ENCODE measurements around the gene ZNF773.
A peak's percentile ranks its signal among the peaks of the same experiment; 100 is the strongest.
"Not testable (repeated sequence)": the region's sequence is repeated elsewhere in the genome, so short reads cannot be mapped to it uniquely, and the experiment has no call there.

ZNF773 gene

DNA sequence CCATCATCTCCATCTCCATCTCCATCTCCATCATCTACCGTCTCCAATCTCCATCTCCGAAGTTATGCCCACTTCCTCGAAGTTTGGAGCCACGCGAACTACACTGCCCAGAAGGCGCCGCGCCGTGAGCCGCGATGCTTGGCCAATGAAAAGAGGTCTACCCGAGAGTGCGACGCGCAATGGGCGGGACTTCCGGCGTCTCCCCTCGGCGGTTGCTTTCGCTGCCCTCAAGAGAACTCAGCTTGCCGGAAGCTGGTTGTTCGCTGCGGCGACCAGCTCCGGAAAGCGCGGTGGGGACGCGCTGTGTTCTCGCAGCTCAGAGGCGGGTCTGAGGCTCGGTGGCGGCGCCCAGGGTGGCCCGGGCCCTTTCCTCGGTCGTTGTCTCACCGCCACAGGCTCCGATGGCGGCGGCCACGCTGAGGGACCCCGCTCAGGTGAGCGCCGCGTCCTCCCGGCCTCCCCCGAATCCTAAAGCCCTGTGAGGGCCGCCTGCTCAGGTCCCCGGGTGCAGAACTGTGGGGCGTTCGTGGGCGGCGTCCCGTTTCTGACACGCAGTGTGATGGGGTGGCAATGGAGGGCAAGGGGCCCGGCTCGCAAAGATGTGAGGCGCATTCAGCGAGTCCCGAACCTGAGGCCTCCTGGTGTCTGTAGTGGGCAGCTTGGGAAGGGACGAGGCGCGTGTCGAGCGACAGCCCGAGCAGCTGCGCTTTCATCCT is at the start of gene ZNF773:
TSS of gene ZNF773 (plus strand) at position 259 of the 716 bp plus-strand sequence. CDS start at position 402, 143 bp downstream.
- Mint-ChIP-seq H3K36me3 (ENCODE audit: low read depth) (peaks cover 65% of the 10 kb centered on the region), H3K9me3 (peaks cover 62% of the 10 kb centered on the region), H3K4me3 (peak within 1 kb of the TSS; percentile 87), H3K4me1 (peaks cover 19% of the 10 kb centered on the region), H3K27ac (peak within 1 kb of the TSS; percentile 88)
- DNase-seq = peak; percentile 96
- not testable (repeated sequence) for H3K27me3 Mint-ChIP-seq
- ATAC-seq = peak; percentile 100

DNA sequence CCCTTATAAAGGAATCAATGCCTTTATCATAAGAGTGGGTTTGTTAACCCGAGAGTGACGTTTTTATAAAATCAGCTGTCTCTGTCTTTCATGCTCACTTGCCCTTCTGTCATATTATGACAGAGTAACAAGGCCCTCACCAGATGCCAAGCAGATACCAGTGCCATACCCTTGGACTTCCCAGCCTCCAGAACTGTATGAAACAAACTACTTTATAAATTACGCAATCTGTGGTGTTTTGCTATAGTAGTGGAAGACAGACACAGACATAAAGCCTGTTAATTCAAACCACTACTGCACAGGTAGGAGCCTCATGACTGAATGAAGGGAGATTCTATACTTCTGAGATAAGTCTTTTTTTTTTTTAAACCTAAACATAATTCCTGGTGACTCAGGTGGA is 47.4 kb upstream of the ZNF773 start:
- H3K9me3 Mint-ChIP-seq = peaks cover 35% of the 10 kb centered on the region
- H3K27ac Mint-ChIP-seq = no peak overlapping the region
- no peak for DNase-seq
- ATAC-seq = no peak
- H3K36me3 Mint-ChIP-seq (ENCODE audit: low read depth) = peaks cover 48% of the 10 kb centered on the region
- no peaks in the 10 kb centered on the region for H3K4me1 Mint-ChIP-seq
- no peaks in the 10 kb centered on the region for H3K27me3 Mint-ChIP-seq
- H3K4me3 Mint-ChIP-seq = no peak overlapping the region

DNA sequence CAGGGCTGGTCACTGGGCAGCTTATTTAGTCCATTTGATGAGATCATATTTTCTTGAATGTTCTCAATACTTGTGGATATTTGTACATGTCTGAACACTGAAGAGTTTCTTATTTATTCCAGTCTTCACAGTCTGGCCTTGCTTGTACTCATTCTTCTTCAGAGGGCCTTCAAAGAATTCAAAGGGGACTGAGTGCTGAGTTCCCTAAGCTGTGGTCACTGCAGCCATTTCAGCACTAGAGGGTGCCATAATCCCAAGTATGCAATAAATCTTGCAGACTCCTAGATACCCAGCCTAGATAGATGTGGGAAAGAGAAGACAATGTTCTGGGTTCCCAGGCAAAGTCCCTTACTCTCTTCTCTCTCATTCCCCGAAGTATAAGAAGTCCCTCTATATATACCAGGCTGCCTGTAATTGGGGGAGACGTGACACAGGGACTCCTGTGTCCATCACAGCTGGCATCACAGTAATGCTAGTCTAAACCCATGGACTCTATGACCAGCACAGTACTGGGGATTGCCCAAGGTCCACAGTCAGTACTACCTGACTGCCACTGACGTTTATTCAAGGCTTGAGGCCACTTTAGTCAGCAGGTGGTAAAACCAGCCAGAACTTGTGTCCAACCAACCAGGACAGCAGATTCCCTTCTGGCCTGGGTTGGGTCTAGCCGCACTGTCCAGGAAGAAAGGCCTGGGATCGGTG is 33.9 kb upstream of the ZNF773 start:
- H3K27ac Mint-ChIP-seq = no peak overlapping the region
- H3K4me3 Mint-ChIP-seq = no peak overlapping the region
- no peaks in the 10 kb centered on the region for H3K27me3 Mint-ChIP-seq
- no peak for DNase-seq
- H3K9me3 Mint-ChIP-seq = peaks cover 69% of the 10 kb centered on the region
- ATAC-seq = peak; percentile 73
- no peaks in the 10 kb centered on the region for H3K4me1 Mint-ChIP-seq
- H3K36me3 Mint-ChIP-seq (ENCODE audit: low read depth) = peaks cover 49% of the 10 kb centered on the region

DNA sequence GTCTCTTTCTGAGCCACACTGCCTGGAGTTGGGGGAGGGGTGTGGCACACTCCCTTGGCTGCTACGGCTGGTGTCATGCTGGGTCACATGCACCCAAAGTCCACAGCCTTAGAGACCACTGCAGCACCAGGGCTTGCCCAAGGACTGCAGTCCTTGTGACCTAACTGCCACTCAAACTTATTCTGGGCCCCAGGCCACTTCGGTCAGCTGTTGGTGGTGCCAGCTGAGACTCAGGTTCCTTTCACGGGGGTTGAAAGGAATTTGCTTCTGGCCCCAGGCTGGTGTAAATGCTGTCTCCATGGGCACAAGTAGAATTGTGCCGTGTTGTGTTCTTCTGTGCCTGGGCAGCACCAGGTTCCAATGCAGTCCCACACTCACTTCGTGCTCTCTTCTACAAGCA is 33.2 kb upstream of the ZNF773 start:
- DNase-seq (no peak), ATAC-seq (no peak)
- Mint-ChIP-seq H3K4me1 (no peaks in the 10 kb centered on the region), H3K9me3 (peaks cover 69% of the 10 kb centered on the region), H3K36me3 (ENCODE audit: low read depth) (peaks cover 49% of the 10 kb centered on the region), H3K27me3 (no peaks in the 10 kb centered on the region), H3K27ac (no peak overlapping the region), H3K4me3 (no peak overlapping the region)

DNA sequence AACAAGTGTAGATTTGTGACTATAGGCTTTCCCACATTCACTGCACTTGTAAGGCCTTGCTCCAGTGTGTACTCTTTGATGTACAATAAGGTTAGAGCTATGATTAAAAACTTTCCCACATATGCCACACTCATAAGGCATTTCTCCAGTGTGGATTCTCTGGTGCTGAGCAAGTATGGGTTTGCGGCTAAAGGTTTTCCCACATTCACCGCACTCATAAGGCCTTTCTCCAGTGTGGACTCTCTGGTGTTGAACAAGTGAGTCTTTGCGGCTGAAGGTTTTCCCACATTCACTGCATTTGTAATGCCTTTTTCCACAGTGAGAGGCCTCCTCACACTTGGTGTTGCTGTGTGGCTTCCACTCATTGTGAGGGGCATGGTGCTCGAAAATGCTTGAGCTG is 26.1 kb upstream of the ZNF773 start:
- ATAC-seq (no peak), DNase-seq (no peak)
- Mint-ChIP-seq H3K27me3 (no peaks in the 10 kb centered on the region), H3K4me1 (peaks cover 18% of the 10 kb centered on the region), H3K4me3 (no peak overlapping the region), H3K36me3 (ENCODE audit: low read depth) (peaks cover 90% of the 10 kb centered on the region), H3K9me3 (peaks cover 83% of the 10 kb centered on the region), H3K27ac (no peak overlapping the region)

DNA sequence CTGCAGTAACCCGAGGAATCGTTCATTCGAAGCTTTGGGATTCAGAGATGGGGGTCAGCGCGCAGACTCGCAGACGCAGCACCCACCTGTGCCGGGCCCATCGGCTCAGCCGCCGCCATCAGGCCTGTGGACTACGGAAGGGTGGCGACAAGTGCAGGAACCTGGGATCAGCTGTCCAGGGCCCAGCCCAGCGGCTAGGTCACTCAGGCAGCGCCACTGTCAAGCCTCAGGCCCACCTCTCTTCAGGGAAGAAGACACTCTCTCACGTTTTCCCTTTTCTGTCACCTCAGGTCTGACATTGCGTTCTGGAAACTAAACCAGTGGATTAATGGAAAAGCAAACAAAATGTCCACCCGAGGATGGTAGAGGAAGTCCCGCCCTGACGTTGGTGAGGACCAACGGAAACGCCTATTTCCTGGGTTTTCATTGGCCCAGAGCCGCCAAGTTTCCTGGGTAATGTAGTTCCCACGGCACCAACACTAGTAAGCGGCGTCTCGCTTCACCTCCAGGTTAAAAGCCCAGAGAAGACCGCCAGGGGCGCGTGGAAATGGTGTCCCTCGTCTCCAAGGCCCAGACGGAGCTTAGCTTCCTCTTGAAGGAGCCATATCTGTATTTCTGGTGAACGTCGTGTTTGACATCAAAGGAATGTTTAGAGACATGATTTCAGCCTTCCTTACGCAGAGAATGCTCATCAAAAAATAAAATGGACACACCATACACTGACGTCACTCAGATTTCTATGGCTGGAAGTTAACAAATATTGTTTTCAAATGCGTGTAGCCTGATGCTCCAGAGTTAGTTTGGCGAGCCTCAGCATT is 22.3 kb upstream of the ZNF773 start, which contains the start of gene ZNF772:
TSS of gene ZNF772 (minus strand) at position 376 of the 818 bp plus-strand sequence. CDS start at position 119, 257 bp downstream.
- no peaks in the 10 kb centered on the region for H3K27me3 Mint-ChIP-seq
- peak within 1 kb of the TSS; percentile 89 for H3K4me3 Mint-ChIP-seq
- H3K4me1 Mint-ChIP-seq = peaks cover 18% of the 10 kb centered on the region
- peak within 1 kb of the TSS; percentile 88 for H3K27ac Mint-ChIP-seq
- H3K9me3 Mint-ChIP-seq = peaks cover 65% of the 10 kb centered on the region
- DNase-seq = peak; percentile 86
- peaks cover 58% of the 10 kb centered on the region for H3K36me3 Mint-ChIP-seq (ENCODE audit: low read depth)
- peak; percentile 100 for ATAC-seq

DNA sequence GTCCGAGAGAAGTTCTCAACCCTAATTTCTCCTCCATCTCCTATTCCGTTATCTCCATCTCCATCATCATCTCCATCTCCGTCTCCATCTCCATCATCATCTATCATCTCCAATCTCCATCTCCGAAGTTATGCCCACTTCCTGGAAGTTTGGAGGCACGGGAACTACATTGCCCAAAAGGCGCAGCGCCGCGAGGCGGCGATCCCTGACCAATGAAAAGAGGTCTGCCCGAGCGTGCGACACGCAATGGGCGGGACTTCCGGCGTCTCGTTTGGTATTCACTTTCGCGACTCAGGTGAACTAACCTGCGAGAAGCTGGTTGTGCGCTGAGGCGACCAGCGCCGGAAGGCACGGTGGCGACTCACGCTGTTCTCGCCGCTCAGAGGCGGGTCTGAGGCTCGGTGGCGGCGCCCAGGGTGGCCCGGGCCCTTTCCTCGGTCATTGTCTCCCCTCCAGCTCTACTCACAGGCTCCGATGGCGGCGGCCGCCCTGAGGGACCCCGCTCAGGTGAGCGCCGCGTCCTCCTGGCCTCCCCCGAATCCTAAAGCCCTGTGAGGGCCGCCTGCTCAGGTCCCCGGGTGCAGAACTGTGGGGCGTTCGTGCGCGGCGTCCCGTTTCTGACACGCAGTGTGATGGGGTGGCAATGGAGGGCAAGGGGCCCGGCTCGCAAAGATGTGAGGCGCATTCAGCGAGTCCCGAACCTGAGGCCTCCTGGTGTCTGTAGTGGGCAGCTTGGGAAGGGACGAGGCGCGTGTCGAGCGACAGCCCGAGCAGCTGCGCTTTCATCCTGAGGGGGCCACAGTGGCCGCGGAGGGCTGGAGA is 12.1 kb upstream of the ZNF773 start, which contains the start of gene ZNF419:
TSS of gene ZNF419 (plus strand) at position 274 of the 822 bp plus-strand sequence. CDS start at position 475, 201 bp downstream.
- peak within 1 kb of the TSS; percentile 54 for H3K27ac Mint-ChIP-seq
- peaks cover 12% of the 10 kb centered on the region for H3K4me1 Mint-ChIP-seq
- DNase-seq (peak; percentile 93), ATAC-seq (peak; percentile 96)
- H3K4me3 Mint-ChIP-seq = peak within 1 kb of the TSS; percentile 73
- not testable (repeated sequence) for H3K27me3 Mint-ChIP-seq
- H3K9me3 Mint-ChIP-seq = peaks cover 37% of the 10 kb centered on the region
- H3K36me3 Mint-ChIP-seq (ENCODE audit: low read depth) = peaks cover 42% of the 10 kb centered on the region

DNA sequence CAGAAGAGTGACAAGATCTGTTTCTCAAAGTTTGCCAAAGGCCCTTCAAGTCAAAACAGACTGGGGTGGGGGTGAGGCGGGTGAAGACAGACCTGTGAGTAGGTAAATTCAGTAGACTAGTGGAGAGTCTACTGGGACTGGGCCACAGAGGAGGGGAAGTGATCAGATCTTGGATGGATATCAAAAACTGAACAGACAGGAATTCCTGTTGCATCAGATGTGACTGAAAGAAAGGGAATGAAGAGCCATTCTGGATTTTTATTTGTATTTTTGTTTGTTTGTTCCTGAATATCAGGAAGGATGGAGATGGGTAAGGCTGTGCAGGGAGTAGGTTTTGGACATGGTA is 11.5 kb upstream of the ZNF773 start:
- Mint-ChIP-seq H3K4me3 (peak overlapping the region; percentile 73), H3K4me1 (peaks cover 12% of the 10 kb centered on the region), H3K36me3 (ENCODE audit: low read depth) (peaks cover 48% of the 10 kb centered on the region), H3K9me3 (peaks cover 43% of the 10 kb centered on the region)
- not testable (repeated sequence) for H3K27me3 Mint-ChIP-seq, DNase-seq, ATAC-seq, H3K27ac Mint-ChIP-seq

DNA sequence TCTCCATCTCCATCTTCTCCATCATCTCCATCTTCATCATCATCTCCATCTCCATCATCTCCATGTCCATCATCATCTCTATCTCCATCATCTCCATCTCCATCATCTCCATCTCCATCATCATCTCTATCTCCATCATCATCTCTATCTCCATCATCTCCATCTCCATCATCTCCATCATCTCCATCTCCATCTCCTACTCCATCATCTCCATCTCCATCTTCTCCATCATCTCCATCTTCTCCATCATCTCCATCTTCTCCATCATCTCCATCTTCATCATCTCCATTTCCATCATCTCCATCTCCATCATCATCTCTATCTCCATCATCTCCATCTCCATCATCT is 432 bp upstream of the ZNF773 start:
- Mint-ChIP-seq H3K27ac (peak overlapping the region; percentile 88), H3K36me3 (ENCODE audit: low read depth) (peaks cover 65% of the 10 kb centered on the region), H3K9me3 (peaks cover 66% of the 10 kb centered on the region), H3K4me1 (peaks cover 19% of the 10 kb centered on the region), H3K4me3 (peak overlapping the region; percentile 87)
- not testable (repeated sequence) for DNase-seq, ATAC-seq, H3K27me3 Mint-ChIP-seq

DNA sequence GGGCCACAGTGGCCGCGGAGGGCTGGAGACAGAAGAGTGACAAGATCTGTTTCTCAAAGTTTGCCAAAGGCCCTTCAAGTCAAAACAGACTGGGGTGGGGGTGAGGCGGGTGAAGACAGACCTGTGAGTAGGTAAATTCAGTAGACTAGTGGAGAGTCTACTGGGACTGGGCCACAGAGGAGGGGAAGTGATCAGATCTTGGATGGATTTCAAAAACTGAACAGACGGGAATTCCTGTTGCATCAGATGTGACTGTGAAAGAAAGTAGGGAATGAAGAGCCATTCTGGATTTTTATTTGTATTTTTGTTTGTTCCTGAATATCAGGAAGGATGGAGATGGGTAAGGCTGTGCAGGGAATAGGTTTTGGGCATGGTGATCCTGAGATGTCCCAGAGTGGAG is 662 bp downstream of the ZNF773 start:
- not testable (repeated sequence) for DNase-seq, H3K27me3 Mint-ChIP-seq, ATAC-seq
- Mint-ChIP-seq H3K4me1 (peaks cover 19% of the 10 kb centered on the region), H3K9me3 (peaks cover 56% of the 10 kb centered on the region), H3K36me3 (ENCODE audit: low read depth) (peaks cover 67% of the 10 kb centered on the region), H3K27ac (peak overlapping the region; percentile 86), H3K4me3 (peak overlapping the region; percentile 87)

DNA sequence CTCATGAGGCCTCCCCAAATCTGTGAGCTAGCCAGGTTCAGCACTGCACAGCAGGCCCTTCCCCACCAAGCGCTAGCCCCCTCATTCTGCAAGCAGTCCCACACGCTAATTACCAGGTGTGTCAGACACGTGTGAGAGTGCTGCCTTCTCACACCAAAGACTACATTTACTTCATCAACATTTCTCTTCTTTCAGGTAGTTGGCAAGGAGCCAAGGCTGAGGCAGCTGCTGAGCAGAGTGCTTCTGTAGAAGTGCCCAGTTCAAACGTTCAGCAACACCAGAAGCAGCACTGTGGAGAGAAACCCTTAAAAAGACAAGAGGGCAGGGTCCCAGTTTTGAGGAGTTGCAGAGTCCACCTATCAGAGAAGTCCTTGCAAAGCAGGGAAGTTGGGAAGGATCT is 6.4 kb downstream of the ZNF773 start:
- no peak overlapping the region for H3K4me3 Mint-ChIP-seq
- H3K27ac Mint-ChIP-seq = no peak overlapping the region
- H3K36me3 Mint-ChIP-seq (ENCODE audit: low read depth) = peaks cover 88% of the 10 kb centered on the region
- H3K4me1 Mint-ChIP-seq = peaks cover 3% of the 10 kb centered on the region
- ATAC-seq (no peak), DNase-seq (no peak)
- H3K27me3 Mint-ChIP-seq = no peaks in the 10 kb centered on the region
- H3K9me3 Mint-ChIP-seq = peaks cover 62% of the 10 kb centered on the region

DNA sequence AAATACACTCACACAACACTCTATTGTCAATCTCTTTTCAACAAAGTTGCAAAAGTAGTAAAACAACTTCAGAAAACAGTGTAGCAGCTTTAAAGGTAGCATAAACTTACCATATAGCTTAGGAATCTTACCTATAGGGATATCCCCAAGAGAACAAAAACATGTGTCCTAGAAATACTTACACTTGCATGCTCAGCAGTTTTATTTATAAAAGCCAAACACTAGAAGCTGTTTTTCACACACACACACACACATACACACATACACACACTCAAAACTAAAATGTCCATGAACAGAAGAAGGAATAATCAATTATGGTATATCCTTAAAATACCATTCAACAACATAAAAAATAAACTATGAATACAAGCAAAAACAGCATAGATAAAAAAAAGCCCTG is 11.7 kb downstream of the ZNF773 start:
- Mint-ChIP-seq H3K4me1 (no peaks in the 10 kb centered on the region), H3K9me3 (peaks cover 61% of the 10 kb centered on the region), H3K27me3 (no peaks in the 10 kb centered on the region), H3K4me3 (no peak overlapping the region), H3K36me3 (ENCODE audit: low read depth) (peaks cover 86% of the 10 kb centered on the region), H3K27ac (no peak overlapping the region)
- DNase-seq (no peak), ATAC-seq (no peak)

DNA sequence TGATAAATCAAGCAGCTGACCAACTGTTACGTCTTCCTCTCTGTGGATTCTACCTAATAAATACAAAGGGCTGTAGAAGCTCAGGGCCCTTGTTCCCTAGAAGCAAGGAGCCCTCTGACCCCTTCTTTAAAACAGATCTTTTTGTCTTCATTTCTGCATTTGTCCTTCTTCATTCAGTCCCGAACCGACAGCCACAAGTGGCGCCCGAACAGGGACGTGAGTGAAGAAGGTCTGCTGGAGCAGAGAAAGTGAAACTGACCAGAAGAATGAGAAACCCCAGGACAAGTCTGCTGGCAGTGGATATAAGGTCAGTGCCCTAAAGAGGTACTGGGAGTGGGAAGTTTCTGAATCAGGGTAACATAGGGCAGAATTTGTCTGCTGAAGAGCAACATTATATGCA is 13.1 kb downstream of the ZNF773 start:
- H3K4me3 Mint-ChIP-seq = no peak overlapping the region
- H3K4me1 Mint-ChIP-seq = no peaks in the 10 kb centered on the region
- no peak for ATAC-seq
- no peak overlapping the region for H3K27ac Mint-ChIP-seq
- peaks cover 87% of the 10 kb centered on the region for H3K36me3 Mint-ChIP-seq (ENCODE audit: low read depth)
- no peaks in the 10 kb centered on the region for H3K27me3 Mint-ChIP-seq
- peaks cover 55% of the 10 kb centered on the region for H3K9me3 Mint-ChIP-seq
- DNase-seq = peak; percentile 7

DNA sequence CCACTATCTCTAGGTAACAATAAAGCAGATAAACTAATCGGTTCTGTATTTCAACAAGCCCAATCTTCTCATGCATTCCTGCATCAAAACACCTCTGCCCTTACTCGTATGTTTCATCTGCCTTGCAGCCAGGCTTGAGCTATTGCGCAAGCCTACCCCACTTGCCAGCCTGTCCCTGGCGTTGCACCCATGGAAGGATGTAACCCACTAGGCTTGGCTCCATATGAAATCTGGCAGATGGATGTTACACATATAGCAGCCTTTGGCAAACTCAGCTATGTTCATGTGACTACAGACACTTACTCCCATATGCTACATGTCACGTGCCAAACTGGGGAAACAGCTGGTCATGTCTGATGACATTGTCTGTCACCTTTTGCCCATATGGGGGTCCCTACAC is 15.5 kb downstream of the ZNF773 start:
- Mint-ChIP-seq H3K27ac (no peak overlapping the region), H3K4me3 (no peak overlapping the region), H3K27me3 (no peaks in the 10 kb centered on the region), H3K4me1 (no peaks in the 10 kb centered on the region), H3K36me3 (ENCODE audit: low read depth) (peaks cover 74% of the 10 kb centered on the region), H3K9me3 (peaks cover 41% of the 10 kb centered on the region)
- no peak for DNase-seq
- no peak for ATAC-seq

All from activated naive CD8-positive, alpha-beta T cell treated with anti-CD3 and anti-CD28 coated beads, Interleukin-2, amount 50 U/mL, for 24 hours (primary cell).